Astrocyte of the spinal cord (primary cell): Measurements from ENCODE around the gene PDCD1.

ENCODE experiments used
- DNase-seq: peaks from one replicate; pipeline ENCODE4 v3.0.0; 2011; ENCODE audit warnings: low read depth, low spot score
- H3K4me3 ChIP-seq: 2 replicates; pipeline ENCODE4 v1.5.1; 2011; ENCODE audit warnings: low read depth, mild to moderate bottlenecking, low read length, moderate library complexity
- CTCF ChIP-seq: IDR thresholded peaks from 2 replicates; pipeline ENCODE4 v1.5.1; 2012; ENCODE audit warnings: low read depth, mild to moderate bottlenecking, low read length, inconsistent platforms
- in situ Hi-C: cut with HindIII; loops from 2 replicates; pipeline ENCODE4 v1.10.0; 2017; ENCODE audit warnings: low sequenced_read_pairs

Gene PDCD1

GRCh38 chr2:241843321-241844065 is 15.2 kb downstream of the PDCD1 start:
- no peak overlapping the region for H3K4me3 ChIP-seq
- no peak for TF ChIP-seq CTCF
- DNase-seq = no peak
- in situ Hi-C loops = no loop called here

- no peak overlapping the region for H3K4me3 ChIP-seq
- TF ChIP-seq CTCF = no peak
- in situ Hi-C loops = no loop called here
- DNase-seq = no peak
These were observed 16.0 kb downstream of the PDCD1 start for GRCh38 chr2:241842620-241843211.

GRCh38 chr2:241842067-241842415 is 16.7 kb downstream of the PDCD1 start:
- in situ Hi-C loops = no loop called here
- H3K4me3 ChIP-seq = no peak overlapping the region
- no peak for TF ChIP-seq CTCF
- DNase-seq = no peak

GRCh38 chr2:241841181-241842066 is 17.3 kb downstream of the PDCD1 start:
- in situ Hi-C loops = no loop called here
- H3K4me3 ChIP-seq = no peak overlapping the region
- DNase-seq = no peak
- TF ChIP-seq CTCF = no peak

- DNase-seq = no peak
- H3K4me3 ChIP-seq = no peak overlapping the region
- in situ Hi-C loops = no loop called here
- no peak for TF ChIP-seq CTCF
These were observed 21.3 kb downstream of the PDCD1 start for GRCh38 chr2:241837197-241837965.

- no peak for DNase-seq
- in situ Hi-C loops = no loop called here
- no peak for TF ChIP-seq CTCF
- H3K4me3 ChIP-seq = no peak overlapping the region
These were observed 22.4 kb downstream of the PDCD1 start for GRCh38 chr2:241836292-241836691.
